ENCODE measurements around the gene ANKRD34A. TPM values are rescaled to one million over a fixed set of nuclear protein-coding genes. Genes with fewer than 3 reads are reported as not detected.

Gene ANKRD34A
- polyA plus RNA-seq, 1 donor from 2014 or later: 1.7 TPM

- no peaks in the 10 kb centered on the region for H3K9me3 ChIP-seq (ENCODE audit: low read length)
- H2AFZ ChIP-seq (ENCODE audit: low read depth, low read length): no peak overlapping the region
- H4K20me1 ChIP-seq (ENCODE audit: insufficient read depth): no peaks in the 10 kb centered on the region
- TF ChIP-seq SMC3 (conservative IDR thresholded peaks at IDR 0.05; ENCODE audit: poor library complexity) (no peak), REST (IDR thresholded peaks at IDR 0.05; ENCODE audit: borderline replicate concordance) (no peak), TAF1 (IDR thresholded peaks at IDR 0.05; ENCODE audit: low read depth) (no peak), POLR2AphosphoS5 (IDR thresholded peaks at IDR 0.05) (no peak), MXI1 (conservative IDR thresholded peaks at IDR 0.05; ENCODE audit: poor library complexity, severe bottlenecking) (no peak), EZH2 (IDR thresholded peaks at IDR 0.05; ENCODE audit: borderline replicate concordance, insufficient read depth, low read length, poor library complexity, severe bottlenecking) (no peak), RAD21 (conservative IDR thresholded peaks at IDR 0.05) (no peak), EP300 (conservative IDR thresholded peaks at IDR 0.05; ENCODE audit: poor library complexity, severe bottlenecking) (no peak)
- TF ChIP-seq, protein P1, sequence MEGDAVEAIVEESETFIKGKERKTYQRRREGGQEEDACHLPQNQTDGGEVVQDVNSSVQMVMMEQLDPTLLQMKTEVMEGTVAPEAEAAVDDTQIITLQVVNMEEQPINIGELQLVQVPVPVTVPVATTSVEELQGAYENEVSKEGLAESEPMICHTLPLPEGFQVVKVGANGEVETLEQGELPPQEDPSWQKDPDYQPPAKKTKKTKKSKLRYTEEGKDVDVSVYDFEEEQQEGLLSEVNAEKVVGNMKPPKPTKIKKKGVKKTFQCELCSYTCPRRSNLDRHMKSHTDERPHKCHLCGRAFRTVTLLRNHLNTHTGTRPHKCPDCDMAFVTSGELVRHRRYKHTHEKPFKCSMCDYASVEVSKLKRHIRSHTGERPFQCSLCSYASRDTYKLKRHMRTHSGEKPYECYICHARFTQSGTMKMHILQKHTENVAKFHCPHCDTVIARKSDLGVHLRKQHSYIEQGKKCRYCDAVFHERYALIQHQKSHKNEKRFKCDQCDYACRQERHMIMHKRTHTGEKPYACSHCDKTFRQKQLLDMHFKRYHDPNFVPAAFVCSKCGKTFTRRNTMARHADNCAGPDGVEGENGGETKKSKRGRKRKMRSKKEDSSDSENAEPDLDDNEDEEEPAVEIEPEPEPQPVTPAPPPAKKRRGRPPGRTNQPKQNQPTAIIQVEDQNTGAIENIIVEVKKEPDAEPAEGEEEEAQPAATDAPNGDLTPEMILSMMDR (IDR thresholded peaks at IDR 0.05; ENCODE audit: poor library complexity, severe bottlenecking): no peak
- H3K4me2 ChIP-seq (ENCODE audit: low read length): no peak overlapping the region
- no peaks in the 10 kb centered on the region for H3K27me3 ChIP-seq (ENCODE audit: insufficient read depth, low read depth, low read length)
- H3F3A ChIP-seq (ENCODE audit: insufficient read depth, low read length, poor library complexity, severe bottlenecking): no peaks in the 10 kb centered on the region
- H3K9me2 ChIP-seq (ENCODE audit: insufficient read depth, low read length): no peaks in the 10 kb centered on the region
- peak overlapping the region; percentile 60 for H3K9ac ChIP-seq (ENCODE audit: low read length)
- peak overlapping the region; percentile 49 for H3K4me3 ChIP-seq (ENCODE audit: low read length)
- H3K79me2 ChIP-seq (replicated peaks; ENCODE audit: insufficient read depth, low read length): no peaks in the 10 kb centered on the region
- H3K27ac ChIP-seq (ENCODE audit: low read length): peak overlapping the region; percentile 90
- H3K36me3 ChIP-seq (ENCODE audit: insufficient read depth, low read length): no peaks in the 10 kb centered on the region
Measured at GRCh38 chr1:145978471-145978853, 14.1 kb upstream of the ANKRD34A start.

GRCh38 chr1:145977486-145978470 lies 13.4 kb upstream of the ANKRD34A start:
- Histone ChIP-seq H3K9me3 (ENCODE audit: low read length) (no peaks in the 10 kb centered on the region), H3K27me3 (ENCODE audit: insufficient read depth, low read depth, low read length) (no peaks in the 10 kb centered on the region), H3K4me2 (ENCODE audit: low read length) (no peak overlapping the region), H3K4me3 (ENCODE audit: low read length) (no peak overlapping the region), H3K36me3 (ENCODE audit: insufficient read depth, low read length) (no peaks in the 10 kb centered on the region), H3K27ac (ENCODE audit: low read length) (peak overlapping the region; percentile 90), H3K79me2 (replicated peaks; ENCODE audit: insufficient read depth, low read length) (no peaks in the 10 kb centered on the region), H2AFZ (ENCODE audit: low read depth, low read length) (no peak overlapping the region), H3K9ac (ENCODE audit: low read length) (peak overlapping the region; percentile 60), H3F3A (ENCODE audit: insufficient read depth, low read length, poor library complexity, severe bottlenecking) (no peaks in the 10 kb centered on the region), H3K9me2 (ENCODE audit: insufficient read depth, low read length) (no peaks in the 10 kb centered on the region), H4K20me1 (ENCODE audit: insufficient read depth) (no peaks in the 10 kb centered on the region)
- TF ChIP-seq MXI1 (conservative IDR thresholded peaks at IDR 0.05; ENCODE audit: poor library complexity, severe bottlenecking) (no peak), EP300 (conservative IDR thresholded peaks at IDR 0.05; ENCODE audit: poor library complexity, severe bottlenecking) (no peak), RAD21 (conservative IDR thresholded peaks at IDR 0.05) (peak; percentile 92), SMC3 (conservative IDR thresholded peaks at IDR 0.05; ENCODE audit: poor library complexity) (peak; percentile 93), EZH2 (IDR thresholded peaks at IDR 0.05; ENCODE audit: borderline replicate concordance, insufficient read depth, low read length, poor library complexity, severe bottlenecking) (no peak), REST (IDR thresholded peaks at IDR 0.05; ENCODE audit: borderline replicate concordance) (no peak)
- TF ChIP-seq, protein P1 (IDR thresholded peaks at IDR 0.05; ENCODE audit: poor library complexity, severe bottlenecking): peak; percentile 94

Data from neural cell (in vitro differentiated cells).